ENCODE data around the gene ROR2.

ROR2 gene

GRCh38 chr9:91900055-91900796, 49.8 kb downstream of the ROR2 start:
- no peak for DNase-seq

- DNase-seq, result no peak
Observed at GRCh38 chr9:91899594-91899993, 50.4 kb downstream of the ROR2 start.

GRCh38 chr9:91899219-91899563, 50.8 kb downstream of the ROR2 start:
- DNase-seq, result no peak

- DNase-seq, result no peak
Observed at GRCh38 chr9:91898451-91899218, 51.4 kb downstream of the ROR2 start.

GRCh38 chr9:91897201-91897600, 52.8 kb downstream of the ROR2 start:
- no peak for DNase-seq

- DNase-seq, result no peak
Observed at GRCh38 chr9:91896513-91897121, 53.4 kb downstream of the ROR2 start.

GRCh38 chr9:91896097-91896496, 53.9 kb downstream of the ROR2 start:
- DNase-seq, result no peak

GRCh38 chr9:91894536-91894935, 55.5 kb downstream of the ROR2 start:
- DNase-seq, result no peak

GRCh38 chr9:91894023-91894422, 56.0 kb downstream of the ROR2 start:
- DNase-seq, result no peak

- DNase-seq, result no peak
Observed at GRCh38 chr9:91891915-91892314, 58.1 kb downstream of the ROR2 start.

- DNase-seq, result no peak
Observed at GRCh38 chr9:91890662-91891061, 59.4 kb downstream of the ROR2 start.

- no peak for DNase-seq
Observed at GRCh38 chr9:91889161-91889911, 60.7 kb downstream of the ROR2 start.

- DNase-seq, result no peak
Observed at GRCh38 chr9:91886414-91887076, 63.5 kb downstream of the ROR2 start.

GRCh38 chr9:91885746-91886413, 64.1 kb downstream of the ROR2 start:
- no peak for DNase-seq

GRCh38 chr9:91884696-91885687, 65.0 kb downstream of the ROR2 start:
- no peak for DNase-seq

GRCh38 chr9:91884153-91884552, 65.9 kb downstream of the ROR2 start:
- no peak for DNase-seq

- DNase-seq, result no peak
Observed at GRCh38 chr9:91883503-91883902, 66.5 kb downstream of the ROR2 start.

- DNase-seq, result no peak
Observed at GRCh38 chr9:91882627-91883026, 67.4 kb downstream of the ROR2 start.

- no peak for DNase-seq
Observed at GRCh38 chr9:91880378-91880972, 69.6 kb downstream of the ROR2 start.

- DNase-seq, result no peak
Observed at GRCh38 chr9:91879231-91879630, 70.8 kb downstream of the ROR2 start.
